ENCODE results near the gene ESPL1. TPM values are rescaled to one million over a fixed set of nuclear protein-coding genes. Genes with fewer than 3 reads are reported as not detected.
A peak's percentile ranks its signal among the peaks of the same experiment; 100 is the strongest.

Gene ESPL1
- total RNA-seq, 1 donor from 2014 or later = 0.99 TPM

GRCh38 chr12:53230108-53230845 lies 37.8 kb upstream of the ESPL1 start:
- no peak for DNase-seq (ENCODE audit: low read depth in 2 of 2)

- no peak for DNase-seq (ENCODE audit: low read depth in 2 of 2)
Observed at GRCh38 chr12:53231671-53231920, 36.5 kb upstream of the ESPL1 start.

DNA sequence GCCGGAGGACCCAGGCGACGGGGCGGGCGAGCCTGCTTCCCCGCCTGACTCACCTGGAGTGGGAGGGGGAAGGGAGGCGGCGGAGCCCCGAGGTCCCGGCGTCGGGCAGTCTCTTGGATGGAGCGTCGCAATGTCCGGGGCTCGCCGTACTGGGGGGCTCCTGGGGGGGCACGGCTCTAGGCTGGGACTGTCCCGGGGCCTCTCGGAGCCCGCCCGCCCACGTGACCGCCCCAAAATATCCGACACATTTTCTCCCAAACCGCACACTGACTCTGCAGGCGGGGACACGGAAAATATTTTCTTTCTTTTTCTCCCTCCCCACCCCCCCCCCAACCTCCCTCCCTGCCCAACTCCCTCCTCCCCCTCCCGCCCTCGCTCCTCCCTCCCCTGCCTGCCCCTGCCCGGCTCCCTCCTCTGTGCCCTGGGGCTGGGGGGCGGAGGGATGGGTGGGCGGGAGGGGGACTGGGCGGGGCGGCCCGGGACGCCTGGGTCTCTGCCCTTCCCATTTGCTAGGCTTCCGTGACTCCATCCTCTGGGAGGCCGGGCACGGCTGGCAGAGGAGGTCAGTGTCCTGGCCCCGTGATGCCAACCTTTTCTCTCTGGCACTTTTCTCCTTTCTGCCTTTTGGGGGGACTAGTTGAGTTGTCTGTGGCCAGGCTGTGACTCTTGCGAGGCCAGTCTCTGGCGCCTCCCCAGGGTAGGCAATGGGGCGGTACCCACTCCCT lies 36.0 kb upstream of the ESPL1 start, which contains the start of gene RARG:
Gene RARG, minus strand, starts transcription at position 289 of the 725 bp plus-strand sequence. CDS start 4,664 bp downstream, outside the sequence.
- DNase-seq (ENCODE audit: low read depth in 2 of 2) = no peak

DNA sequence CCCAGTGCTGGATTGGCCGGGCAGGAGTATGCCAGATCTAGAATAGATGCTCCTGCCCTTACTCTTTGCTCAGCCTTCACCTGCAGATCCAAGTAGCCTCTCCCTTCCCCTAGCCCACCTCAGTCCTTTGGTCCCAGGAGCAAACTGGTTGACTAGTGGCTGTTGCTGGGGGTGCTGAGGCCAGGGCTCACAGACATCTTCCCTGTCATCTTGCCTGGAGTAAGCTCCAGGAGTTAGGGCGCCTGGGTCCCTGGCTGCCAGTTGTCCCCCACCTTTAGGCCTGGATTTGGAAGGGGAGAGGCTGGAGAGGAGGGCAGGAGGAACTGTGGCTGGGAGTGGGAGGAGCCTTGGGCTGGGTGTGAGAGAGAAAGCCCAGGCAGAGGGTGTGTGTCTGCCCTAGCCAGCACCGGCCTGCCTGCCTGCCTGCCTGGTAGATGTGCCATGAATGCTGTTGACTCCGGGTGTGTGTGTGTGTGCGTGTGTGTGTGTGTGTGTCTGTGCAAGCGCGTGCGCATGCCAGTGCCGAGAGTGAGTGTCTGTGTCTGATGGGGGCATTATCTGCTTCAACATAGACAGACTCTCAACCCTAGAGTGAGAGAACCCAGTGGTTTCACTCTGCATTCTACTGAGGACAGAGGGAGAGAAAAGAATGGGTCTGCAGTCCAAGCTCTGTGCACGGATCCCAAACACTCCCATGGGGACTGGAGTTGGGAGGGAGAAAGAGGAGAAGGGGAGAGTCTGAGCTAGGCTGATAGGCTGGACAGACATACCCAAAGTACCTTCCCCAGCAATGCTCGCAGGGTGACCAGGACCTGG lies 35.2 kb upstream of the ESPL1 start:
- DNase-seq (ENCODE audit: low read depth in 2 of 2) = no peak

- DNase-seq (ENCODE audit: low read depth in 2 of 2) = no peak
Observed at GRCh38 chr12:53233671-53234121, 34.4 kb upstream of the ESPL1 start.

GRCh38 chr12:53234271-53234914 lies 33.7 kb upstream of the ESPL1 start:
- no peak for DNase-seq (ENCODE audit: low read depth in 2 of 2)

DNA sequence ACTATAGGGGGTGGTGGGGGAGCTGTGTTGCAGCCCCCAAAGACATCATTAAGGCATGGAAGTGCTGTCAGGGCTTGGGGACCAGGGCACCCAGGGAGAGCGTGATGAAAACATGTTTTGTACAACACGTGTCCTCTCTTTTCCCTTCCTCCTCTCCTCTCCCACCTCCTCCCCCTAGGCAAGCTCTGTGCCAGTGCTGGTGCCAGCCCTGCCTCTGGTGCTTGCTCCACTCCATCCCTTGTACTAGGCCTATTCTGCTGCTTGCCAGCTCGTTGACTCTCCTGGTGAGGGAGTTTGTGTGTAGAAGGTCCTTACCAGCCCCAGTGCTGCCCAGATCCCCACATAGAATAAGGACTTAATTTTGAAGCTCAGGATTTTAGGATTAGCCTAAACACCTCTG lies 32.9 kb upstream of the ESPL1 start:
- DNase-seq (ENCODE audit: low read depth in 2 of 2) = no peak

GRCh38 chr12:53235742-53236442 lies 32.2 kb upstream of the ESPL1 start:
- DNase-seq (ENCODE audit: low read depth in 2 of 2) = no peak

DNA sequence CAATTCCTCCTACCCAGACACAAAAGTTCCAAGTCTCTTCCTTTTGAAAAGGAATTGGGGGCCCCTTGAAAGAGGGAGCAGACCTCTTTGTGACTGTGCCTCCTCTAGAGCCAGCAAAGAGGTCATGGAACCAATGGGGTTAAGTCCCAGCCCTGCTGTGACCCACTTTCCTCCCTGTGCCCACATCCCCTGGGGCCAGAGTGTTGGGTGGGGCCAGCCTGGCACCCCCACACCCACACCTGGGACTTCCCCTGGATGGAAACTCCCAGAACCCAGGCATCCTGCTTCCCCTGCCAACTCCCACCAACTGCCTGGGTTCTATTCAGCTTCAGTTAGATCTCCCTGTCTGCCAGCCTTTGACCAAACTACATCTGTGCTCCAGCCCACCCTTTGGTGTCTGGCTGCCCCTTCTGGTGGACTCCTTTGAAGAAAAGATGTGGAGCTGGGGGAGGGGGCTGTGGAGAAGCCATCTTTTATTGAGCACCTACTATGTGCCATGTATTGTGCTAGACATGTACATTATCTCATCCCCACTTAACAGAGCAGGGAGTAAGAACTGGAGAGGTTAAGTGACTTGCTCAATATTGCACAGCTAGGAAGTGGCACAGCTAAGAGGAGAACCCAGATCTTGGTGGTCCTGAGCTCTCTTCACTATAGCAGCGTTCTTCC lies 31.5 kb upstream of the ESPL1 start:
- DNase-seq (ENCODE audit: low read depth in 2 of 2) = no peak

DNA sequence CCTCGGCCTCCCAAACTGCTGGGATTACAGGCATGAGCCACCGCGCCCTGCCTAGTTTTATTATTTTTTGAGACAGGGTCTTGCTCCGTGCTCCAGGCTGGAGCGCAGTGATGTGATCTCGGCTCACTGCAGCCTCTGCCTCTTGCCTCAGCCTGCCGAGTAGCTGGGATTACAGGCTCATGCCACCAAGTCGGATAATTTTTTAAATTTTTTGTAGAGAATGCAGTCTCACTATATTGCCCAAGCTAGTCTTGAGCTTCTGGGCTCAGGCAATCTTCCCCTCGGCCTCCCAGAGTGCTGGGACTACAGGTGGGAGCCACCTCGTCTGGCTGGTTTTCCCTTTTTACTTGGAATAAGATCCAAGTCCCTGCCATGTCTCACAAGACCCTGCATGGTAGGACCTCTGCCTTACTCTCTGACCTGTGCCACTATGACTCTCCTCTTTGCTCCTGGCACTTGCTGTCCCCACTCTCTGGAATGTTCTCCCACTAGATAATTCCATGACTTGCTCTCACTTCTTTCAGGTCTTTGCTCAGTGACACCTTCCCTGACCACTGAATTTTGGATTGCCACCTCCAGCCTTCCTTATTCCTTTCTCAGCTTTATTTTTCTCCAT lies 28.3 kb upstream of the ESPL1 start:
- no peak for DNase-seq (ENCODE audit: low read depth in 2 of 2)

DNA sequence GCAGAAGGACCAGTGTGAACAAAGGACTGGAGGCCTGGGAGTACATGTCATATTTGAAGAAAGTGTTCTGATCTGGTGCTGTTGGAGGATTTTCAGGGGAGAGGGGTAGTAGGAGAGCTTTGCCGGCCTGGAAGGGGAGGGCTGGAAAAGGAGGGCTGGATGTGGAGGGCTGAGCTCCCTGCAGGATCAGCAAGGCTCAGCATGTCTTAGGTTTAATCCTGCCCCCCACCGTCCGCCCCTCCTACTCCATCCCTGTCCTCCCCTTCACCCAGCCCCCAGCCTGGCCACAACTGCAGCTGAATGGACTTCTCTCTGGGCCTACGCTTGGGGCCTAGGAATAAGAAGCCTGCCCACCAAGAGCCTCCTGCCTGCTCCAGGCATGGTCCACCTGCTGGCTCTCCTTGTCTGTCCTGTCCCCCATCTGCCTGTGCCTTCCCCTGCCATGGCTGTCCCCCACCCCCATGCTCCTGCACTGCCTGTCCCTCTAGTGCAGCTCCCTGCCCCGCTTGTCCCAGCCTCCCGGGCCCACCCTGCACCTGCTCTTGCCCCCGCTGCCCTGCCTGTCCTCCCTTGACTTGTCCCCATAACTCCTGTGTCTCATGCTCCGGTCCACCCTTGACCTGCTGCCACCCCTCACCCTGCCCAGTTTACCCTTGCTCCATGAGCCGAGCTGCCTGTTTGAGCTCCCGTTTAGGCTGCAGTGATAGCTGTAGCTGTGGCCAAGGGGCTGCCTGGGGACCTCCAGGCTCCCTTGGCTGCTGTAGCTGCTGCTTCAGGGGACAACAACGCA lies 26.3 kb upstream of the ESPL1 start:
- DNase-seq (ENCODE audit: low read depth in 2 of 2) = no peak

DNA sequence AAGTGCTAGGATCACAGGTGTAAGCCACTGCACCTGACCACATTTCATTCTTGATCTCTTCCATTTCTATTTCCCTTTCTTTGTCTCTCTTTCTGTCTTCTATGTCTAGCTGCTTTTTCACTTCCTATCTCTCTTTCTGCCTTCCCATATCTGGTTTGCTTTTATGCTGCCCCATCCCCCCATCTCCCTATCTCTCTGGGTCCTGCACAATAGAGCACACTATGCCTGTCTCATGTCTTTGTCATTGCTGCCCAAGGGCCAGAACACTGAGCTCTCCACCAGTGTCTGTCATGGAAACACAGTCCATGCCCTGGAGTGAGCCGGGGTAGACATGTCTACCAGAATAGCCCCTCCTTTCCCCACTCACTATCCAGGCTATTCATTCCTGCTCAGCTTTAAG lies 23.8 kb upstream of the ESPL1 start:
- no peak for DNase-seq (ENCODE audit: low read depth in 2 of 2)

DNA sequence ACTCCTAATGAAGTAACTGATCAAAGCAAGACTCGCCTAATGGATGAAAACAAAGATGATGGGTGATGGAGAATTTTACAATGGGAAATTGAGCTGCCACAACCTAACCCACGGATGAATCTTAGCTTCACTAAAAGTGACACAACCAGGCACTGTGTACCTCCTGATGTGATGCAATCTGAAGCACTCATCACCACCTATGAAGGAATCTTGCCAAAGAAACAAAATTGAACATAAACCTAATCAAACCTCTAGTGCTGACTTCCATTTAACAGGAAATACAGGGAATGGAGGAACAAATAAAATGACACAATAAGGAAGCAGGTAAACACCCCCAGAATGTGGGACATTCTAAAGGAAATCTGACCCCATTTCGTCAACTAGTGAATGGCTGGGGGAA lies 22.8 kb upstream of the ESPL1 start:
- DNase-seq (ENCODE audit: low read depth in 2 of 2) = no peak

- DNase-seq (ENCODE audit: low read depth in 2 of 2) = peak; percentile 75
Observed at GRCh38 chr12:53251477-53252348, 16.4 kb upstream of the ESPL1 start.

DNA sequence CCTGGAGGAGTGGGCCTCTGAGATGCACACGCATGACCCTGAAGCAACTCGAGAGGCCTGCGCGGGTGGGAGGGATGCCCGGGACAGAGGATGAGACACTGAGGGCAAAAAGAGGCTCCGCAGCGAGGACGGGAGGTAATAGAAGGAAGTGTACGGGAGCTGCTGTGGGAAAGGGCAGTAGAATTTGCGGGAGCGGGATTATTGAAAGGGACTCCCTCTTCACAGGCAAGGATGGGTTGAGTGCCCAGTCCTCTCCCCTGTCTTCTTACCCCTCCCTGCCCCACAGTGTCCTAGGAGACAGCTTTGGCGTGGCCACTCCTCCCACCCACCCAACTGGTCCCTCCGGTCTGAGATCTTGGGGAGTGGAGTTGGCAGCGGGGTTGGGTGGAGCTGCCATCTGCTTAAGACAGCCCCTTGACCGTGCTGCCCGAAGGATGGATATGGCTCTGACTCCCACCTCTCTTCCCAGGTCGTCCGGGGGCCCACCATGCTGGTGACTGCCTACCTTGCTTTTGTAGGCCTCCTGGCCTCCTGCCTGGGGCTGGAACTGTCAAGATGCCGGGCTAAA lies 15.7 kb upstream of the ESPL1 start:
- no peak for DNase-seq (ENCODE audit: low read depth in 2 of 2)

DNA sequence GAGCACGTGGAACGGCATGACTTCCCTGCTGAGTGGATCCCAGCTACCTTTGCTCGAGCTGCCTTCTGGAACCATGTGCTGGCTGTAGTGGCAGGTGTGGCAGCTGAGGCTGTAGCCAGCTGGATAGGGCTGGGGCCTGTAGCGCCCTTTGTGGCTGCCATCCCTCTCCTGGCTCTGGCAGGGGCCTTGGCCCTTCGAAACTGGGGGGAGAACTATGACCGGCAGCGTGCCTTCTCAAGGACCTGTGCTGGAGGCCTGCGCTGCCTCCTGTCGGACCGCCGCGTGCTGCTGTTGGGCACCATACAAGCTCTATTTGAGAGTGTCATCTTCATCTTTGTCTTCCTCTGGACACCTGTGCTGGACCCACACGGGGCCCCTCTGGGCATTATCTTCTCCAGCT lies 14.8 kb upstream of the ESPL1 start:
- no peak for DNase-seq (ENCODE audit: low read depth in 2 of 2)

GRCh38 chr12:53254816-53255545 lies 13.1 kb upstream of the ESPL1 start:
- no peak for DNase-seq (ENCODE audit: low read depth in 2 of 2)
